Medulla oblongata (tissue), 1 donor: ENCODE data around the gene RASA1.
"Not testable (repeated sequence)": the region's sequence is repeated elsewhere in the genome, so short reads cannot be mapped to it uniquely, and the experiment has no call there.

Experiments
- DNase-seq: peaks from one replicate; pipeline ENCODE4 v3.0.0-alpha.2; 2015; ENCODE audit errors: extremely low spot score

RASA1 gene

GRCh38 chr5:87282269-87282668, 14.6 kb downstream of the RASA1 start:
- no peak for DNase-seq

- DNase-seq: not testable (repeated sequence)
These were observed 19.6 kb downstream of the RASA1 start for GRCh38 chr5:87287266-87287665.

- DNase-seq: peak; percentile 37
These were observed 31.1 kb downstream of the RASA1 start for GRCh38 chr5:87298692-87299362.

- no peak for DNase-seq
These were observed 32.5 kb downstream of the RASA1 start for GRCh38 chr5:87300176-87300575.

GRCh38 chr5:87300744-87301143, 33.1 kb downstream of the RASA1 start:
- DNase-seq: no peak

GRCh38 chr5:87302061-87302460, 34.4 kb downstream of the RASA1 start:
- no peak for DNase-seq

- DNase-seq: no peak
These were observed 35.6 kb downstream of the RASA1 start for GRCh38 chr5:87303324-87303723.

- DNase-seq: not testable (repeated sequence)
These were observed 38.4 kb downstream of the RASA1 start for GRCh38 chr5:87306090-87306489.

GRCh38 chr5:87307796-87308423, 40.2 kb downstream of the RASA1 start:
- DNase-seq: no peak

- no peak for DNase-seq
These were observed 44.0 kb downstream of the RASA1 start for GRCh38 chr5:87311405-87312279.

- no peak for DNase-seq
These were observed 45.5 kb downstream of the RASA1 start for GRCh38 chr5:87313216-87313615.

- no peak for DNase-seq
These were observed 51.8 kb downstream of the RASA1 start for GRCh38 chr5:87319469-87319868.

GRCh38 chr5:87321605-87322004, 53.9 kb downstream of the RASA1 start:
- no peak for DNase-seq

GRCh38 chr5:87322381-87322780, 54.7 kb downstream of the RASA1 start:
- DNase-seq: no peak

- DNase-seq: no peak
These were observed 60.3 kb downstream of the RASA1 start for GRCh38 chr5:87327998-87328397.

GRCh38 chr5:87329114-87329513, 61.4 kb downstream of the RASA1 start:
- DNase-seq: no peak

GRCh38 chr5:87339986-87340385, 72.3 kb downstream of the RASA1 start:
- DNase-seq: no peak

GRCh38 chr5:87340716-87341115, 73.0 kb downstream of the RASA1 start:
- DNase-seq: peak; percentile 10

- DNase-seq: no peak
These were observed 79.6 kb downstream of the RASA1 start for GRCh38 chr5:87347272-87347671.

GRCh38 chr5:87347841-87348240, 80.2 kb downstream of the RASA1 start:
- DNase-seq: no peak

- DNase-seq: no peak
These were observed 86.8 kb downstream of the RASA1 start for GRCh38 chr5:87354496-87354895.

- DNase-seq: no peak
These were observed 91.4 kb downstream of the RASA1 start for GRCh38 chr5:87359106-87359505.

GRCh38 chr5:87360132-87360531, 92.4 kb downstream of the RASA1 start:
- no peak for DNase-seq
